Immature natural killer cell (primary cell): Measurements from ENCODE around the gene OXCT1. TPM values are rescaled to one million over a fixed set of nuclear protein-coding genes. Genes with fewer than 3 reads are reported as not detected.
"Not testable (repeated sequence)": the region's sequence is repeated elsewhere in the genome, so short reads cannot be mapped to it uniquely, and the experiment has no call there.

Source experiments
- DNase-seq, 3 donors: peaks; one replicate each; pipeline ENCODE4 v3.0.0; 2022; ENCODE audit warnings: mixed read lengths in 1 of 3
- H3K27ac Mint-ChIP-seq, 6 donors: one replicate each; pipeline ENCODE4 v1.8.0; 2020; ENCODE audit warnings: mixed read lengths in 6 of 6, mild to moderate bottlenecking in 5 of 6, inconsistent platforms in 4 of 6, moderate library complexity in 3 of 6
- H3K27me3 Mint-ChIP-seq, 3 donors: one replicate each; pipeline ENCODE4 v1.8.0; 2020 to 2021; ENCODE audit warnings: low read depth in 3 of 3, mild to moderate bottlenecking in 3 of 3, mixed read lengths in 3 of 3, moderate library complexity in 3 of 3, inconsistent platforms in 1 of 3
- H3K36me3 Mint-ChIP-seq, 3 donors: one replicate each; pipeline ENCODE4 v1.8.0; 2020; ENCODE audit warnings: mixed read lengths in 3 of 3, inconsistent platforms in 2 of 3, mild to moderate bottlenecking in 2 of 3
- H3K4me1 Mint-ChIP-seq, 2 donors: one replicate each; pipeline ENCODE4 v1.8.0; 2020; ENCODE audit warnings: inconsistent platforms in 2 of 2, mild to moderate bottlenecking in 2 of 2, mixed read lengths in 2 of 2, moderate library complexity in 1 of 2
- H3K4me3 Mint-ChIP-seq, 5 donors: one replicate each; pipeline ENCODE4 v1.8.0; 2020; ENCODE audit warnings: mild to moderate bottlenecking in 5 of 5, mixed read lengths in 5 of 5, inconsistent platforms in 3 of 5, moderate library complexity in 3 of 5
- H3K9me3 Mint-ChIP-seq, 6 donors: one replicate each; pipeline ENCODE4 v1.8.0; 2020; ENCODE audit warnings: mild to moderate bottlenecking in 6 of 6, mixed read lengths in 6 of 6, inconsistent platforms in 4 of 6, moderate library complexity in 3 of 6
- polyA plus RNA-seq, 3 donors: library from polyadenylated mRNA; unstranded; fragments of 300-500 nt; fragmentation: Illumina TruSeq; gene quantifications; one replicate each; pipeline ENCODE4 v1.2.3, GENCODE V29; 2021

OXCT1 gene
- polyA plus RNA-seq, 3 donors from 2014 or later: 16.6 to 25.3 (median 17.5) TPM

- Mint-ChIP-seq H3K9me3 (no peaks in the 10 kb centered on the region), H3K4me3 (no peak overlapping the region), H3K36me3 (peaks cover 28 to 55% (median 39%) of the 10 kb centered on the region in 3 donors), H3K27ac (no peak overlapping the region), H3K4me1 (no peaks in the 10 kb centered on the region), H3K27me3 (no peaks in the 10 kb centered on the region)
- DNase-seq: no peak
These were observed 131.4 kb downstream of the OXCT1 start for GRCh38 chr5:41738710-41739354.

GRCh38 chr5:41736641-41737040 lies 133.6 kb downstream of the OXCT1 start:
- no peak for DNase-seq
- H3K4me1 Mint-ChIP-seq: no peaks in the 10 kb centered on the region
- no peak overlapping the region for H3K27ac Mint-ChIP-seq
- H3K27me3 Mint-ChIP-seq: no peaks in the 10 kb centered on the region
- H3K36me3 Mint-ChIP-seq: peaks cover 32 to 53% (median 34%) of the 10 kb centered on the region in 3 donors
- H3K9me3 Mint-ChIP-seq: no peaks in the 10 kb centered on the region
- H3K4me3 Mint-ChIP-seq: no peak overlapping the region

GRCh38 chr5:41735213-41735612 lies 135.0 kb downstream of the OXCT1 start:
- Mint-ChIP-seq H3K27me3 (no peaks in the 10 kb centered on the region), H3K36me3 (peaks cover 36 to 51% (median 37%) of the 10 kb centered on the region in 3 donors), H3K9me3 (no peaks in the 10 kb centered on the region), H3K4me3 (no peak overlapping the region), H3K4me1 (no peaks in the 10 kb centered on the region), H3K27ac (no peak overlapping the region)
- DNase-seq: no peak

GRCh38 chr5:41729381-41729780 lies 140.8 kb downstream of the OXCT1 start:
- H3K4me1 Mint-ChIP-seq, H3K27me3 Mint-ChIP-seq, H3K27ac Mint-ChIP-seq, DNase-seq, H3K9me3 Mint-ChIP-seq, H3K4me3 Mint-ChIP-seq: not testable (repeated sequence)
- peaks cover 30 to 39% (median 34%) of the 10 kb centered on the region in 3 donors for H3K36me3 Mint-ChIP-seq

- Mint-ChIP-seq H3K27me3 (no peaks in the 10 kb centered on the region), H3K4me1 (no peaks in the 10 kb centered on the region), H3K9me3 (no peaks in the 10 kb centered on the region), H3K4me3 (no peak overlapping the region), H3K27ac (no peak overlapping the region), H3K36me3 (peaks cover 30 to 39% (median 33%) of the 10 kb centered on the region in 3 donors)
- DNase-seq: no peak
These were observed 141.9 kb downstream of the OXCT1 start for GRCh38 chr5:41728281-41728680.

GRCh38 chr5:41722359-41722950 lies 147.8 kb downstream of the OXCT1 start:
- no peaks in the 10 kb centered on the region for H3K9me3 Mint-ChIP-seq
- H3K27ac Mint-ChIP-seq: no peak overlapping the region
- H3K27me3 Mint-ChIP-seq: peaks cover 0 to 4% (median 0%) of the 10 kb centered on the region in 3 donors
- DNase-seq: no peak
- no peak overlapping the region for H3K4me3 Mint-ChIP-seq
- no peaks in the 10 kb centered on the region for H3K4me1 Mint-ChIP-seq
- peaks cover 0 to under 1% (median under 1%) of the 10 kb centered on the region in 3 donors for H3K36me3 Mint-ChIP-seq

GRCh38 chr5:41721516-41721915 lies 148.7 kb downstream of the OXCT1 start:
- Mint-ChIP-seq H3K4me1 (no peaks in the 10 kb centered on the region), H3K4me3 (no peak overlapping the region), H3K27me3 (peaks cover 0 to 4% (median 0%) of the 10 kb centered on the region in 3 donors), H3K36me3 (no peaks in the 10 kb centered on the region), H3K9me3 (peaks cover 0 to 5% (median under 1%) of the 10 kb centered on the region in 6 donors), H3K27ac (no peak overlapping the region)
- no peak for DNase-seq

- H3K36me3 Mint-ChIP-seq: no peaks in the 10 kb centered on the region
- DNase-seq: no peak
- no peak overlapping the region for H3K4me3 Mint-ChIP-seq
- H3K27ac Mint-ChIP-seq: no peak overlapping the region
- H3K9me3 Mint-ChIP-seq: peaks cover 2 to 21% (median 9%) of the 10 kb centered on the region in 6 donors
- H3K27me3 Mint-ChIP-seq: peaks cover 1 to 10% (median 4%) of the 10 kb centered on the region in 3 donors
- no peaks in the 10 kb centered on the region for H3K4me1 Mint-ChIP-seq
These were observed 153.8 kb downstream of the OXCT1 start for GRCh38 chr5:41716382-41716781.

- H3K27me3 Mint-ChIP-seq, H3K4me3 Mint-ChIP-seq, H3K4me1 Mint-ChIP-seq, DNase-seq, H3K36me3 Mint-ChIP-seq, H3K27ac Mint-ChIP-seq: not testable (repeated sequence)
- peaks cover 2 to 21% (median 9%) of the 10 kb centered on the region in 6 donors for H3K9me3 Mint-ChIP-seq
These were observed 155.8 kb downstream of the OXCT1 start for GRCh38 chr5:41714446-41714845.

GRCh38 chr5:41708604-41708940 lies 161.7 kb downstream of the OXCT1 start:
- Mint-ChIP-seq H3K27me3 (peaks cover 1 to 5% (median 1%) of the 10 kb centered on the region in 3 donors), H3K27ac (no peak overlapping the region), H3K4me1 (no peaks in the 10 kb centered on the region), H3K9me3 (peaks cover 0 to 23% (median 11%) of the 10 kb centered on the region in 6 donors), H3K36me3 (no peaks in the 10 kb centered on the region), H3K4me3 (no peak overlapping the region)
- no peak for DNase-seq

- no peaks in the 10 kb centered on the region for H3K36me3 Mint-ChIP-seq
- no peak for DNase-seq
- peaks cover 3 to 18% (median 8%) of the 10 kb centered on the region in 6 donors for H3K9me3 Mint-ChIP-seq
- H3K27ac Mint-ChIP-seq: no peak overlapping the region
- H3K4me1 Mint-ChIP-seq: no peaks in the 10 kb centered on the region
- no peak overlapping the region for H3K4me3 Mint-ChIP-seq
- H3K27me3 Mint-ChIP-seq: peaks cover 0 to 3% (median 1%) of the 10 kb centered on the region in 3 donors
These were observed 162.2 kb downstream of the OXCT1 start for GRCh38 chr5:41707853-41708603.

- H3K4me3 Mint-ChIP-seq: no peak overlapping the region
- peaks cover 2 to 10% (median 4%) of the 10 kb centered on the region in 3 donors for H3K27me3 Mint-ChIP-seq
- H3K4me1 Mint-ChIP-seq: no peaks in the 10 kb centered on the region
- DNase-seq: no peak
- H3K9me3 Mint-ChIP-seq: peaks cover 0 to 12% (median 2%) of the 10 kb centered on the region in 6 donors
- H3K27ac Mint-ChIP-seq: no peak overlapping the region
- H3K36me3 Mint-ChIP-seq: no peaks in the 10 kb centered on the region
These were observed 174.2 kb downstream of the OXCT1 start for GRCh38 chr5:41695920-41696582.

GRCh38 chr5:41686767-41687166 lies 183.5 kb downstream of the OXCT1 start:
- H3K27ac Mint-ChIP-seq: no peak overlapping the region
- H3K4me1 Mint-ChIP-seq: no peaks in the 10 kb centered on the region
- H3K36me3 Mint-ChIP-seq: no peaks in the 10 kb centered on the region
- H3K4me3 Mint-ChIP-seq: no peak overlapping the region
- H3K9me3 Mint-ChIP-seq: peaks cover 0 to 2% (median 0%) of the 10 kb centered on the region in 6 donors
- peaks cover 2 to 8% (median 3%) of the 10 kb centered on the region in 3 donors for H3K27me3 Mint-ChIP-seq
- no peak for DNase-seq

- DNase-seq: no peak
- Mint-ChIP-seq H3K9me3 (peaks cover 0 to 2% (median 0%) of the 10 kb centered on the region in 6 donors), H3K36me3 (no peaks in the 10 kb centered on the region), H3K4me1 (no peaks in the 10 kb centered on the region), H3K4me3 (no peak overlapping the region), H3K27ac (no peak overlapping the region), H3K27me3 (peaks cover 2 to 8% (median 3%) of the 10 kb centered on the region in 3 donors)
These were observed 184.0 kb downstream of the OXCT1 start for GRCh38 chr5:41686191-41686590.
